ENCODE results near the gene AEBP1. TPM values are rescaled to one million over a fixed set of nuclear protein-coding genes. Genes with fewer than 3 reads are reported as not detected.
A peak's percentile ranks its signal among the peaks of the same experiment; 100 is the strongest.

Gene AEBP1
- total RNA-seq, 1 donor from 2014 or later = 9.4 TPM

DNA sequence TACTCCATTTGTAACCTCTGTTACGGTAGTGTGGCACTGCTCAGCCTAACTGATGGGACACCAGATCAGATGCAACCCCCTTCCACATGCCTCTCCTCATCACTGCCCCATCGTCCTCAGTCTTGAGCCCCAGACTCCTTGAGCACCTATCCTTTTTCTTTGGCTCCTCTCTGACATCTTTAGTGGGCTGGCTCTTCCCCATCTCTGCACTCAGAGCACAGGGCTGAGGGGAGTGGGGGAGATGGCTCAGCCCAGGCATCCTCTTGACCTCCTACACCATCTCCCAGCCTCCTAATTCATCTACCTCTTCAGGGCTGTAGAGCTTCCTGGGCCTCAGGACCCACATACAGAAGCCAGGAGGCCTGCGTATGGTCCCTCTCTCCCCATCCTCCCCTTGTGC is 20.3 kb upstream of the AEBP1 start:
- DNase-seq (ENCODE audit: low spot score) = no peak
- ATAC-seq = no peak

GRCh38 chr7:44084701-44085100 is 19.4 kb upstream of the AEBP1 start:
- ATAC-seq (no peak), DNase-seq (ENCODE audit: low spot score) (no peak)

GRCh38 chr7:44085546-44085945 is 18.6 kb upstream of the AEBP1 start:
- no peak for DNase-seq (ENCODE audit: low spot score)
- no peak for ATAC-seq

DNA sequence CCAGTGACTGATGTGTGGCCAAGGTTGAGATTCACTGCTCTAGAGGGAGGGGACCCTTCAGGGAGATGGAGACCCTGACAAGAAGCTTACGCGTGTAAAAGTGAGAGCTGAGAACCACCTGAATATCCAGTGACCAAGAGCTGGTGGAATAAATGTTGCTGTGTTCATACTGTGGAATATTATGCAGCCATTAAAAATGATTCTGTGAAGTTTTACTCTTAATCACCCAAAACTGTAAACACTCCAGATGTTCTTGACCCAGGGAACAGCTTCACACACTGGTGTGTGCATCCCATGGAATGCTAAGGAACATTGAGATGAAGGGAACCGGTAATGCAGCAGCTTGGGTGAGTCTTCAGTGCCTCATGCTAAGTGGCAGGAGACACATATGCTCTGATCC is 17.5 kb upstream of the AEBP1 start:
- DNase-seq (ENCODE audit: low spot score) (no peak), ATAC-seq (no peak)

DNA sequence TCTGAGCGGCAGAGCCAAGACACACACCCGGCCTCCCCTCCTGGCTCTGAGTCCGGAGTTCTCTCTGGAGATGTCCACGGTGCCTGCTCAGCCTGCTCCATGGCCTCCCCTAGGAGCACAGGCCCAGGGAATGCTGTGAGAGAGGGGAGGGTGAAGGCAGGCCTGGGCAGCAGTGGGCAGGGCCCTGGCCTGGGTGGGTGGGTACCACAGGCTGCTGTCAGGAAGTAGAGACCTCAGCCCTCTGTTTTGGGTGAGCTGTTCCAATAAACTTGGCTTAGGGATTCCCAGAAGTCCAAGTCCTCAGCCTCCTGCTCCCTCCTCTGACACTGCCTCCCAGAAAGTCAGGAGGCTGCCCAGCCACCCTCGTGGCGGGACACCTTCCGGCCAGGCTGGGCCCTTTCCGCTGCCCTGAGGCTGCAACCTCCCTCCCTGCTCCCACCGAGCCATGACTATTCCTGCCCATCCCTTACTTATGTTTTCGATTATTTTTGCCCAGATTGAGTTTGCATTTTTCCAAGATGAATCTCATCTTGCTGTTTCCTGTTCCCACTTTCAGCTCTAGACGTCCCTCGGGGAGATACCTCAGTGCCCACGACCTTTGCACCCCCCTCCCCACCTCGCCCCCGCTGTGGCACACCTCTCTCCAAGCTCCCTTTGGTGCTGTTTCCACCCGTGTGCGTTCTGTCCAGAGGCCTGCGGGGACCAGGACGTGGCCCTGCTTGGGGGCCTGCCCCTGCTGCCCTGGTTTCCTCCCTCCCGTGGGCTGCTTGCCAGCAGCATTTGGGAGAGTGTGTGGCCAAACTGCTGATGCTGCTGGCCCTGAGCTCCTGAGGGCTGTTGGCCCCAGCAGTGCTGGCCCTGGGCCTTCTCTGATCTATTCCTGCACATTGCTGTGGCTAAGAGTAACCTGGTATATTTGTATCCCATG is 16.0 kb upstream of the AEBP1 start:
- DNase-seq (ENCODE audit: low spot score) (peak; percentile 87), ATAC-seq (peak; percentile 84)

- no peak for DNase-seq (ENCODE audit: low spot score)
- no peak for ATAC-seq
Measured at GRCh38 chr7:44093102-44093641, 11.0 kb upstream of the AEBP1 start.

GRCh38 chr7:44094365-44094764 is 9.8 kb upstream of the AEBP1 start:
- ATAC-seq = no peak
- no peak for DNase-seq (ENCODE audit: low spot score)

DNA sequence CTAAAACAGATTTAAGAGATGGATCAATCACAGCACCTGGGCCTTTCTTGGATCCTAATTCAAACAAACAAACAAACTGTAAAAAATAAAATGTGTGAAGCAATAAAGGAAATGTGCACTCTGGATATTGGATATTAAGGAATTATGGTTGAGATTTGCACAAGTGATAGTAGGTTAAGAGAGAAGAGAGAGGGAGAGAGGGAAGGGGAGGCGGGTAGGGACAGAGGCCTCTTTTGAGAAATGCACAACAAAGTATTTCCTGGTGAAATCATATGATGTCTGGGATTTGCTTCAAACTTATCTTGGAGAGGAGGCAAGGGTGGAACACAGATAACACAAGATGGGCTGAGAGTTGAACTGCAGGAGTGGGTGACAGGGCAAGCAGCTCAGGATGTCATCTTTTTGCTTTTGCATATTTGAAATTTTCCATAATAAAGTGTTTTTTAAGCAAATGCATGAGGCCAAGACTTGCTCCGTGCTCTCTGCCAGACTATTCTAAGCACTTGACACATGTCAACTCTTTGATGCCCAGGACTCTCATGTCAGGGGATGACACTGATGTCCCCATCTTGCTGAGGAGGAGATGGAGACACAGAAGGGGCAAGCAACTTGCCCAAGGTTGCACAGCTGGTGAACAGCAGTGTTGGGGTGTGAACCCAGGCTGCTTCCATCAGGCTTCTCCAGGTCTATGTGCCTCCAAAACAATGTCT is 9.1 kb upstream of the AEBP1 start:
- no peak for ATAC-seq

DNA sequence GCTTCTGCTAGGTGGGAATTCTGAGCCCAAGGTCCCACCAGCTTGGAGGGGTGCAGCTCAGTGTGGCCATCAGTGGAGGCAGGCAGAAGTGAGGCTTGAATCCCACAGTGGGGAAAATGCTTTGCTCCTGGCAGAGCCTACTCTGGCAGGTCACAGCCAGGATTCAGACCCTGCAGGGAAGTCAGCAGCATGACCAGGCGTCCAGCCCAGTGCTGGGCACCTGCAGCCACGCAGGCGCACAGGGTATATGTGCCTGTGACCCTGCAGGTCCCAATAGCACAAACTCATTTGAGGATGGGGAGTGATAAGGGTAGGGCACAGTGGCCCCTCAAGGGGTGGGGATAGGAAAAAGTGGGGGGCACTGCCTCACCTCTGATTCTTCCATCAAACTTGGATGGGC is 8.4 kb upstream of the AEBP1 start:
- no peak for ATAC-seq
- no peak for DNase-seq (ENCODE audit: low spot score)

More for the DNA sequence above, 9.1 kb upstream of the AEBP1 start:
- no peak for DNase-seq (ENCODE audit: low spot score)

- no peak for ATAC-seq
- DNase-seq (ENCODE audit: low spot score) = no peak
Measured at GRCh38 chr7:44096326-44096881, 7.7 kb upstream of the AEBP1 start.

DNA sequence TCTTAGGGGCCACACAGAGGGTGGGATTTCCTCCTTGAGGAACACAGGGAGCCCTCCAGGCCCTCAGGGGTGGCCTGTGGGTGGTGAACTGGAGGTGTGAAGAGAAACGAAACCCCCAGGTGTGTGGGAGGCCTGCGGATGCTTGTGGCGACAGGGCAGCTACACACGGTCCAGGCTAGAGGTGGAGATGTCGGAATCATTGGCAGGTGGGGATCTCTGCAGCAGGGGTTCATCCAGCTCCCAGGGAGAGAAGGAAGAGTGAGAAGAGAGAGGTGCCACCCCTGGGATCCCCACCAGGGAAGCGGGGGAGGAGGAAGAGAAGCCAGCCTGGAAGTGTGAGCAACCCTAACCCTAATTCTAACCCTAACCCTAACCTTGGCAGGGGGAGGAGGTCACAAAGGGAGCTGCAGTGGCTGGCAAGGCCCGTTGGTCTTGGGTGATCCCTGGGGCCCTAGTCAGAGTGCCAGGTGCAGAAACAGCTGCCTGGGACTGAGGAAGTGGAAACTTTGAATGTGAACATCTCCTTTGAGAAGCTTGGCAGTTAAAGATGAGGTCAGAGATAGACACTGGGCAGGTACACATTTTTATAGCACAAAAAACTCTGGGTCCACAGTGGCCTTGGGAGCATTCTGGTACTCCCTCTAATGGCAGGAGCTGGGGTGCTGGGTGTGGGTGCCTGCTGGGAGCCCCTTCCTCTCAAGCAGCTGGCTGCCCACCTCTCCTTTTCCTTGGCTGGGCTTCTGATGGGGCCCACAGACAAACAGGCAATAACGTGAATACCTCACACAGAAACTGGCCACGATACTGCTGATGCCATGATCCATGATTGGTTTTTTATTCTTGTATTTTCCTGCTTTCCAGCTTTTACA is 6.8 kb upstream of the AEBP1 start:
- ATAC-seq (no peak), DNase-seq (ENCODE audit: low spot score) (no peak)

DNA sequence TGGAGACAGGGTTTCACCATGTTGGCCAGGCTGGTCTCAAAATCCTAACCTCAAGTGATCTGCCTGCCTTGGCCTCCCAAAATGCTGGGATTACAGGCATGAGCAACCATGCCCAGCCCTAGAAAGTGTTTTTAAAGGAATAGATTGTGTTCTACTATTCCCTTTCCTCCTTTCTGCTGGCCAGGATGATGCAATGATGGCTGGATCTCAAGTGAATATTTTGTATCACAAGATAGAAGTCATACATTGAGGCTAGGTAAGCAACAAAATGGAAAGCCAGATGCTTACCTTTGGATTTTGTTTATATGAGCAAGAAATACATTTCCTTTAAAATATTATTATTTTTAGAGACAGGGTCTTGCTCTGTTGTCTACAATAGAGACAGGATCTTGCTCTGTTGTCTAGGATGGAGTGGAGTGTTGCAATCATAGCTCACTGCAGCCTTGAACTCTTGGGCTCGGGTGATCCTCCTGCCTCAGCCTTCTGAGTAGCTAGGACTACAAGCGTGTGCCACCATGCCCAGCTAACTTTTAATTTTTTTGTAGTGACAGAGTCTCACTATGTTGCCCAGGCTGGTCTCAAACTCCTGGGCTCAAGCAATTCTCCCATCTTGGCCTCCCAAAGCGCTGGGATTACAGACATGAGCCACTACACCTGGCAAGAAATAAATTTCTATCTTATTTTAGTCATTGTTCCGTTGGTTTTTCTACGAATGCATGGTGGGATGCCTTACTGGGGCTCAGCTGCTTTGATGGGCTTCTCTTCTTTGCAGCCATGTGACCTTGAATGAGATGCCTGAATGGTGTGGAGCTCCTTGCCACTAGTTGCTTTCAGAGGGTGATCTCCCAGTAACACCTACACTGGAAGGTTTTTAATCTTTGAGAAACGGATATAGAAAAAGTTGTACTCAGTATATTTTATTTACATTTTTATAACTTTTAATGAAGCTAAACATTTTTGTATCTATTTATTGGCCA is 5.8 kb upstream of the AEBP1 start:
- ATAC-seq (no peak), DNase-seq (ENCODE audit: low spot score) (no peak)

GRCh38 chr7:44099669-44100068 is 4.5 kb upstream of the AEBP1 start:
- ATAC-seq = no peak
- no peak for DNase-seq (ENCODE audit: low spot score)

- DNase-seq (ENCODE audit: low spot score) = no peak
- ATAC-seq = no peak
Measured at GRCh38 chr7:44100458-44101302, 3.5 kb upstream of the AEBP1 start.

DNA sequence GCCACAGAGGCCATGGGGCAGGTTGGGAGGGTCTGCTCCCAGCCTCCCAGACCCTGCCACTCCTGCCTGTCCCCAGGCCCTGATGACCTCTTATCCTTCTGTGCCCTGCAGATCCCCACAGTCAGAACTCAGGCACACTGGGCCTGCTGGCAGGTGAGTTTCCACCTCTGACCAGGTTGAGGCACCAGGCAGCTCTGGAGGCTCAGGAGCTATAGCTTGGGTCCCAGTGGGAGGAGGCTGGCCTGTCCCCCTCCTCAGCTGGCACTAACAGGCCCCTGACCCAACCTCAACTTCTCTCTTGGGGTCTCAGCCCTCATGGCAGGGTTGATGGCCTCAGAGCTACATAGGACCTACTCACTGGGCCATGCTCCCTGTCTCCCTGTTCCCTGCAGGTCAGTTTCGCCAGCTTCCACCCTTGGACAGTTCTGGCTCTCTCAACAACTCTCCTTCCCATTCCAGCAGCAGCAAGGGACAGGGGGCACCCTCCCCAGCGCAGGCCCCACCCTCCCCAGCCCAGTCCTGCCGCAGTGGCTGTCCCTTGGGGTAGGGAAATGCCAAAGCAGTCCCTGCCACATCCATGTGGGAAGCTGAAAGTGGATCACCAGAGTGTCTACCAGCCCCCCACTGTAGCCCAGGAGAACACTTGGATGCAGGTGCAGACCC is 2.7 kb upstream of the AEBP1 start:
- ATAC-seq (no peak), DNase-seq (ENCODE audit: low spot score) (no peak)

DNA sequence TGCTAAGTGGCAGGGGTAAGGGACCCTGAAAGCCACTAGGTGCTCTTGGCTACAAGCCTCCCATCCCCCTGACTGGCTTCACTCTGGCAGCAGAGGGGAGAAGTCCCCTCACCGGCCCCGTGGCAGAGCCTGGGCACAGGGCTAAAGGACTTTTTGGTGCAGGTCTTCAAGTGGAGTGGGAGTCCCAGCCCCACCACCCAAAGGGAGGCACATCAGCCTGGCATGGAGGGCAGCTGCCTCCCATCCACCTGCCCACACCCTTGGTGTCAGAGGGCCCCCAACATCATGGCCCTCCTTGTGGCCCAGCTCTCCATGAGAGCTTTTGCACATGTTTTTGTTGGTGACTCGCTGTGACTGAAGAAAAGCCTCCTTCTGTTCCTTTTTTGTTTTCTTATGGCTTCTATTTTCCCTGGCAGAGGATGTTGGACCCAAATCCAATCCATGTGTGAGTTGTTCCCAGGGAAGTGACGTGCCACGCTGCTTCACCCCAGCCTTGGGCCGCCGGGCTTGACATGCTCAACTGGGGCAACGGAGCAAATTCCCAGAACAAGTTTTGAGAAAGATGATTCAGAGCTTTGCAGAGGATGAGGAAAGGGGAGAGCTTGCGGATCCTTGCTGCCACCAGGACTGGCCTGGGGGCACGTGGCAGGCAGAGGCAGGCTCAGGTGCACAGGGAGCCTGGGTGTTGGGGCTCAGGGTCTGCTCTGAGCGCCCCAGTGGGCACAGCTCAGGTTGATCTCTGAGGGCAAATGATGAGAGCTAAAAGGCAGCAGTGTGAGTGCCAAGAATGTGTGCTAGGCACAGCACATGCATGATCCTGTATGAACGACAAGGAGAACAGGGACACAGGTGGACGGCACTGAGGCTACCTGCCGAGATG is 1.9 kb upstream of the AEBP1 start:
- DNase-seq (ENCODE audit: low spot score) (no peak), ATAC-seq (no peak)

Data from left lobe of liver (tissue), 2 donors.